ENCODE results near the gene BST2. TPM values are rescaled to one million over a fixed set of nuclear protein-coding genes. Genes with fewer than 3 reads are reported as not detected.

BST2 gene
- total and polyA plus RNA-seq, 9 of the 15 experiments (the other 6 are each of a cell fraction or from before 2014, with no cell fraction given) = 11.2 to 232 (median 151) TPM

DNA sequence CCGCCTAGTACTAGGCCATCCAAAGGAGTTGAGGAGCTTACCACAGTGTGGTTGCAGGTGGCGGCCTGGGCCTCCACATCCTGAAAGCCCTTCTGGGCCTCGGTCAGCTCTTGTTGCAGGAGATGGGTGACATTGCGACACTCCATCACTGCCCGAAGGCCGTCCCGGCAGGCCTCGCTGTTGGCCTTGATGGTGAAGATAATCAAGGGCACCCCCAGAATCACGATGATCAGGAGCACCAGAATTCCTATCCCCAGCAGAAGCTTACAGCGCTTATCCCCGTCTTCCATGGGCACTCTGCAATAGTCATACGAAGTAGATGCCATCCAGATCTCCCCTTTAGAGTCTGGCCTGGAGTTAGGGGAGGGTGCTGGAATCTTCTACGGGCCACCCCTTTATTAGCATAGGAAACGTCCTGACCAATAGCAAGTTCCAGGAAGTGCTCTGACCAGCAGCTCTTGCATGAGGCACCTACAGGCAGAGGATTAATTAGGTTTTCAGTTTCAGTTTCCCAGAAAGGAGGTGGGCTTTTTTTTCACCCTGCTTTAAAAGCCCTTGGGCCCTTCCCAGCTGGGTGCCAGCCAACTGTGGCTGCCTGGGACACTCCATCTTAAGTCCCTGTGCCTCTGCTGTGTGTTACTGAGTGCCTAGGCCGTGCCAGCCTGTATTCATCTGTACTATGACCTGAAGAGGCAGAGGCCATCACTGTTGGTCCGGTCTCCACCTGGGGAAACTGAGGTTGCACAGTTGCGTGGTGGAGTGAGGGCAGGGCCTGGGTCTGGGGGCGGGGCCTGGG is at the start of gene BST2 (continued):
- TF ChIP-seq ZNF140 (CRISPR knock-in tag; IDR thresholded peaks at IDR 0.05) (no peak), NR2C2 (CRISPR knock-in tag; IDR thresholded peaks at IDR 0.05) (0 out of 2 replicates have a peak, but pooled peaks have one; percentile 24), NR2C2 (tag; IDR thresholded peaks at IDR 0.05) (0 out of 2 replicates have a peak, but pooled peaks have one; percentile 39), EWSR1 (IDR thresholded peaks at IDR 0.05; ENCODE audit: borderline replicate concordance, low read depth, partially characterized antibody) (no peak), THRAP3 (IDR thresholded peaks at IDR 0.05; ENCODE audit: borderline replicate concordance) (no peak), ZNF668 (CRISPR knock-in tag; IDR thresholded peaks at IDR 0.05) (no peak), KLF1 (tag; IDR thresholded peaks at IDR 0.05) (no peak), ZFP1 (CRISPR knock-in tag; IDR thresholded peaks at IDR 0.05) (no peak), TRIM28 (IDR thresholded peaks at IDR 0.05) (no peak), ZZZ3 (IDR thresholded peaks at IDR 0.05) (0 out of 2 replicates have a peak, but pooled peaks have one; percentile 67), JUND (IDR thresholded peaks at IDR 0.05; ENCODE audit: borderline replicate concordance, low read depth, low read length) (no peak), JUND (tag; IDR thresholded peaks at IDR 0.05; ENCODE audit: borderline replicate concordance, low read depth, low read length) (peak; percentile 50; the same call in 2 of the 3 replicates), ZNF644 (tag; IDR thresholded peaks at IDR 0.05; ENCODE audit: low read depth) (no peak), U2AF2 (optimal IDR thresholded peaks at IDR 0.05; ENCODE audit: low read depth, low read length) (no peak), NR0B1 (IDR thresholded peaks at IDR 0.05; ENCODE audit: partially characterized antibody) (no peak), HCFC1 (IDR thresholded peaks at IDR 0.05; ENCODE audit: low read depth, low read length) (no peak; the same call in none of the 2 replicates), HNRNPH1 (optimal IDR thresholded peaks at IDR 0.05; ENCODE audit: low read depth, low read length) (no peak), SAFB2 (IDR thresholded peaks at IDR 0.05; ENCODE audit: borderline replicate concordance, low read depth, low read length, severe bottlenecking) (no peak), TCF7L2 (IDR thresholded peaks at IDR 0.05; ENCODE audit: low read depth, low read length) (no peak), SRSF7 (optimal IDR thresholded peaks at IDR 0.05; ENCODE audit: low read depth, low read length) (no peak), GATAD2A (IDR thresholded peaks at IDR 0.05) (no peak), ZNF830 (CRISPR knock-in tag; IDR thresholded peaks at IDR 0.05) (no peak), RBM22 (IDR thresholded peaks at IDR 0.05; ENCODE audit: low read depth, low read length, poor library complexity, severe bottlenecking) (no peak), CCNT2 (IDR thresholded peaks at IDR 0.05; ENCODE audit: borderline replicate concordance, extremely low read depth, insufficient read length, low read depth, low read length) (no peak)
- TF ChIP-seq, protein P1, sequence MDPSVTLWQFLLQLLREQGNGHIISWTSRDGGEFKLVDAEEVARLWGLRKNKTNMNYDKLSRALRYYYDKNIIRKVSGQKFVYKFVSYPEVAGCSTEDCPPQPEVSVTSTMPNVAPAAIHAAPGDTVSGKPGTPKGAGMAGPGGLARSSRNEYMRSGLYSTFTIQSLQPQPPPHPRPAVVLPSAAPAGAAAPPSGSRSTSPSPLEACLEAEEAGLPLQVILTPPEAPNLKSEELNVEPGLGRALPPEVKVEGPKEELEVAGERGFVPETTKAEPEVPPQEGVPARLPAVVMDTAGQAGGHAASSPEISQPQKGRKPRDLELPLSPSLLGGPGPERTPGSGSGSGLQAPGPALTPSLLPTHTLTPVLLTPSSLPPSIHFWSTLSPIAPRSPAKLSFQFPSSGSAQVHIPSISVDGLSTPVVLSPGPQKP (CRISPR knock-in tag; IDR thresholded peaks at IDR 0.05) = no peak
- TF ChIP-seq, protein P2, sequence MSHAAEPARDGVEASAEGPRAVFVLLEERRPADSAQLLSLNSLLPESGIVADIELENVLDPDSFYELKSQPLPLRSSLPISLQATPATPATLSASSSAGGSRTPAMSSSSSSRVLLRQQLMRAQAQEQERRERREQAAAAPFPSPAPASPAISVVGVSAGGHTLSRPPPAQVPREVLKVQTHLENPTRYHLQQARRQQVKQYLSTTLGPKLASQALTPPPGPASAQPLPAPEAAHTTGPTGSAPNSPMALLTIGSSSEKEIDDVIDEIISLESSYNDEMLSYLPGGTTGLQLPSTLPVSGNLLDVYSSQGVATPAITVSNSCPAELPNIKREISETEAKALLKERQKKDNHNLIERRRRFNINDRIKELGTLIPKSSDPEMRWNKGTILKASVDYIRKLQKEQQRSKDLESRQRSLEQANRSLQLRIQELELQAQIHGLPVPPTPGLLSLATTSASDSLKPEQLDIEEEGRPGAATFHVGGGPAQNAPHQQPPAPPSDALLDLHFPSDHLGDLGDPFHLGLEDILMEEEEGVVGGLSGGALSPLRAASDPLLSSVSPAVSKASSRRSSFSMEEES (CRISPR knock-in tag; IDR thresholded peaks at IDR 0.05) = no peak
